CD4-positive, alpha-beta T cell treated with Interferon gamma for 1 hour (primary cell): ENCODE measurements around the gene OR51A2.
"Not testable (repeated sequence)": the region's sequence is repeated elsewhere in the genome, so short reads cannot be mapped to it uniquely, and the experiment has no call there.

Experiments
- DNase-seq: peaks from one replicate; pipeline ENCODE4 v3.0.0-alpha.2; 2020

Gene OR51A2

GRCh38 chr11:4955613-4956012, at the start of gene OR51A2:
OR51A2 (minus strand) TSS chr11:4955713; CDS start chr11:4955713, 0 bp downstream.
- not testable (repeated sequence) for DNase-seq

GRCh38 chr11:5004424-5005274, 49.1 kb upstream of the OR51A2 start:
- no peak for DNase-seq

- no peak for DNase-seq
Measured at GRCh38 chr11:4994551-4994950, 39.0 kb upstream of the OR51A2 start, which contains the start of gene OR51L1. OR51L1 (plus strand) TSS chr11:4994851; CDS start chr11:4998983, 4,132 bp downstream.

- DNase-seq = no peak
Measured at GRCh38 chr11:4991060-4991459, 35.5 kb upstream of the OR51A2 start.

GRCh38 chr11:4983841-4984240, 28.3 kb upstream of the OR51A2 start:
- DNase-seq = no peak

GRCh38 chr11:4982678-4983077, 27.2 kb upstream of the OR51A2 start:
- no peak for DNase-seq

GRCh38 chr11:4979036-4979435, 23.5 kb upstream of the OR51A2 start:
- DNase-seq = no peak

GRCh38 chr11:4975436-4975835, 19.9 kb upstream of the OR51A2 start:
- DNase-seq = no peak

GRCh38 chr11:4962816-4963215, 7.3 kb upstream of the OR51A2 start:
- DNase-seq = no peak

GRCh38 chr11:4960877-4961276, 5.4 kb upstream of the OR51A2 start:
- no peak for DNase-seq

- DNase-seq = no peak
Measured at GRCh38 chr11:4957396-4957795, 1.9 kb upstream of the OR51A2 start.

GRCh38 chr11:4947505-4947904, 8.0 kb downstream of the OR51A2 start, which contains the start of gene OR51A4:
OR51A4 (minus strand) TSS chr11:4947605; CDS start chr11:4947100, 505 bp downstream.
- DNase-seq = no peak

GRCh38 chr11:4936745-4937144, 18.8 kb downstream of the OR51A2 start:
- DNase-seq = no peak

GRCh38 chr11:4932751-4933150, 22.8 kb downstream of the OR51A2 start:
- DNase-seq = no peak

GRCh38 chr11:4926608-4927007, 28.9 kb downstream of the OR51A2 start:
- DNase-seq = no peak

GRCh38 chr11:4924239-4924638, 31.3 kb downstream of the OR51A2 start, which contains the start of gene OR51G1:
OR51G1 (minus strand) TSS chr11:4924339; CDS start chr11:4924339, 0 bp downstream.
- no peak for DNase-seq

- DNase-seq = no peak
Measured at GRCh38 chr11:4922304-4922703, 33.2 kb downstream of the OR51A2 start.

- DNase-seq = no peak
Measured at GRCh38 chr11:4921796-4922195, 33.7 kb downstream of the OR51A2 start.

- DNase-seq = no peak
Measured at GRCh38 chr11:4919250-4919649, 36.3 kb downstream of the OR51A2 start, which contains the start of gene OR51G2. OR51G2 (minus strand) TSS chr11:4919350; CDS start chr11:4915663, 3,687 bp downstream.

- no peak for DNase-seq
Measured at GRCh38 chr11:4916581-4916980, 38.9 kb downstream of the OR51A2 start.
